Cerebellar nuclear complex (tissue), 1 donor: ENCODE data around the gene ZNF516.
"Not testable (repeated sequence)": the region's sequence is repeated elsewhere in the genome, so short reads cannot be mapped to it uniquely, and the experiment has no call there.

Experiments
- DNase-seq, 2 experiments: peaks; one replicate each; lab custom pipeline; 2025; lab: John Stamatoyannopoulos, UW

Gene ZNF516

GRCh38 chr18:76495006-76495370 is at the start of gene ZNF516:
Gene ZNF516 (minus strand): TSS chr18:76495242. CDS start chr18:76443054, 52,188 bp downstream.
- no peak for DNase-seq

DNA sequence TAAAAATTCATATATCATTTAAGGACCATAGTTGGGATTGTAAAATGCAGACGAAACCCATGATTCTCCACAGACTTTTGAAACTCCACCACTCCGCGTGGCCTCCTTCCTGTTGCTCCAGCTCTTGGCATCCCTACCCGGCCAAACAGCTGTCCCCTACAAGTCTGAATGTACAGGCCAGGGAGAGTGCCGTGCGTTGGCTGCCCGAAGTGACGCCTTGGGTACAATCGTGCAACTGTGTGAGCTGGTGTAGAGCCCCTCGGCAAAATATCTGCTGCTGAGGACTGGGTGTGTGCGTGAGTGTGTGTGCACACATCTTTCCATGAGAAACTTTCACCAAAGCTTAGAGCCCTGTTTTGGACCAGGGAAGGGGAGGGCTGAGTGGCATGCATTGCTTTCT is 43.8 kb upstream of the ZNF516 start:
- no peak for DNase-seq

- DNase-seq, result no peak
Observed at GRCh38 chr18:76537621-76538020, 42.6 kb upstream of the ZNF516 start.

DNA sequence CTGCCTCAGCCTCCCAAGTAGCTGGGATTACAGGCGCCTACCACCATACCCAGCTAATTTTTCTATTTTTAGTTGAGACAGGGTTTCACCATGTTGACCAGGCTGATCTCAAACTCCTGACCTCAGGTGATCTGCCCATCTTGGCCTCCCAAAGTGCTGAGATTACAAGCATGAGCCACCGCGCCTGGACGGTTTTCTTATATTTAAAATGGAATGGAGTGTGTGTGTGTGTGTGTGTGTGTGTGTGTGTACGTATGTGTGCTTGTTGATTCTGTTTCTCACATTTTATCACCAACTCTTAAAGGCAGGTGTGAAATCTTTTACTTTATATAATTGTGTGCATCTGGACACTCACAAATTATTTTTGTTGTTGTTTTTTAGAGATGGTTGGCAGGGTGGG is 41.6 kb upstream of the ZNF516 start:
- not testable (repeated sequence) for DNase-seq

DNA sequence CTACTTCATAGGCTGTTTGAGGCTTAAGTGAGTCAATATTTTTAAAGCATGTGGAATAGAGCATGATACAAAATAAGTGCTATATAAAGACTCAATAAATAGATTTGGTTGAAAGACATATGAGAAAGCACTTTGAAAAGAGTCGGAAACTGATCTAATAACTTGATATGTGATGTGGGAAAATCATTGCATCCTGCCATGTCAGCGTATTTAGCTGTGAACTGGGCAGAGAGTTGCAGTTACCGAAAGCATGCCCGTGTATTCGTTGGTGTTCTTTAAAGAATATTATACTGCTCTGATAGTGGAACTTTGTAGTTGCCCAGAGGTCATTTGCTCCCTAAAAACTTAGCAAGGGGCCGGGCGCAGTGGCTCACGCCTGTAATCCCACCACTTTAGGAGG is 37.8 kb upstream of the ZNF516 start:
- DNase-seq, result no peak

DNA sequence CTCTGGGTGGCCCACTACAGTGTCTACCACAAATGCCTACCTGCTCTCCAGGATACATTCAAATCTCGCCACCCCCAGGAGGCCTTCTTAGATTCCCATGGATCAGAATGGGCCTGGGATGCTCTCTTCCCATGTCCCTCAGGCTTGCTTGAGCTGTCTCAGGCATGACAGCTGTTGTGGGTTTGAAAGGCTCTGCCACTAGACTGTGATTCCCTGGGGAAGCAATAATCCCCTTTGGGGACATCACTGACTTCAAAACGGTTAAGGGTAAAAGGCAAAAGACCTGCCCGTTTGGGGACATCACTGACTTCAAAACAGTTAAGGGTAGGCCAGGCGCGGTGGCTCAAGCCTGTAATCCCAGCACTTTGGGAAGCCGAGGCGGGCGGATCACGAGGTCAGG is 35.8 kb upstream of the ZNF516 start:
- DNase-seq, result no peak

GRCh38 chr18:76530391-76530790 is 35.3 kb upstream of the ZNF516 start:
- no peak for DNase-seq

DNA sequence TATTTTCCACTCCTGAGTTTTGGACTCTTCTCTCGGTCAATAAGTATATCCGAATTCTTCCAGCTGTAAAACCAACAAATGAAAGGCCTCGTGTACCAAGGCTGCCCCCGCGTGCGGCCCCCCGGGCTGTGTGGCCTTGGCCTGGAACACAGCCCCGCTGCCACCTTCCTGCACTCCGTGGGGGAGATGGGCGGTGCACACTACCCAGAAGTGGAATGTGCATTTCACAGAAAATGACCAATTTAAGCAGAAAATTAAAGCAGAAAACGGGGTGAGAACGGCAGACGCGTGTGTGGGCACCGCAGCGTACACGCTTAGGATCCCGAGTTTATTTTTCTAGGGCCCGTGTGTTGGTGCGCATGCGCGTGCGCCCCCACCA is 34.4 kb upstream of the ZNF516 start:
- DNase-seq, result no peak

GRCh38 chr18:76528477-76529432 is 33.7 kb upstream of the ZNF516 start:
- DNase-seq, result no peak

GRCh38 chr18:76525911-76526310 is 30.9 kb upstream of the ZNF516 start:
- no peak for DNase-seq

DNA sequence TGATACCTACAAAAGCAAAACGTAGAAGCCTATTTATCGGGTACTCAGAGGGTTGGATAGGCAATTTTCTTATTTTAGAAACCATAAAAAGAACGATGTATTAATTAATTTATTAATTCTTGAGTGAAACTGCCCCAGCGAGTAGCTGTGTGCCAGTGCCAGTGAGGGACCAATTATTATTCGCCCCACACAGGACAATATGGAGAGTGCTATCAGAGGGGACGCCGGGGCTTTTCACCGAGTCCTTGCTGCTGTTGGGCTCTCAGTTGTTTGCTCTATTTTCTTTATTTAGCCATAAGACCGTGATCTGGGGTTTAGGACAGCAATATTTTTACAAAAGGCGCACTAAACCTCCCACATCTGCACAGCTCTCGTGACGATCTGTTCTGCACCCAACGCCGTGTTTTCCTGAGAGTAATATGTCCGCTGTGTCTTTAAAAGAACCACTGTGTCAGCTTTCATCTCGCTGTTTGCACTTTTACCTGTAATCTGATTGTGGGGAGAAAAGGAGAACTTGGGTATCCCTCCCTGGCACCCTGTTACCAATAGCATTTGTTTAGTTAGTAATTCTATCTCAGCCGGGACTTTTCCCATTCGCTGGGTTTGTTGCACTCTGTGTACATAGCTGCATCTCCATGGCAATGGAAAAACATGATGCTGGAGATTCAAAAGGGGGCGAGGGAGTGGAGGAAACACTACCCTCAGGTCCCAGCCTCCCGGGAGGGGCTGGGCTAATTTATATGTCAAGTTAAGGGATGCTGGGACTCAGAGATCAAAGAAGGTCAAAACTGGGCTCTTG is 30.1 kb upstream of the ZNF516 start:
- DNase-seq, result no peak

DNA sequence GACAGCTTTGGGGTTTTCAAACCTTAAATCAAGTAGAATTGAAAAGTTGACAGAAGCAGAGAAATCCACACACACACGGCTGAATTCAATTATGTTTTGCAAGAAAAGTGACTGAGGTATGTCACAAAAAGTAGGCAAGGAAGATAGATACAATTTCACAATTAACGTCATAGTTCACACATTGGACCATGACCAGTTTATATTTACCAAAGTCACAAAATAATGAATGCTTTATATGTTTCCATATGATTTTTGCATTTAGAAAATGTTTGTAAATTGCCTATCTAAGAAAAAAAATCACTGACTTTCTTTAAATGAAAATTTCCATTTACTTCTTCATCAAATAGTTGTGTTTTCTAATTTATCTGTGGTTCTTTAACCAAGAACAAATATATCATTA is 29.4 kb upstream of the ZNF516 start:
- DNase-seq, result no peak

DNA sequence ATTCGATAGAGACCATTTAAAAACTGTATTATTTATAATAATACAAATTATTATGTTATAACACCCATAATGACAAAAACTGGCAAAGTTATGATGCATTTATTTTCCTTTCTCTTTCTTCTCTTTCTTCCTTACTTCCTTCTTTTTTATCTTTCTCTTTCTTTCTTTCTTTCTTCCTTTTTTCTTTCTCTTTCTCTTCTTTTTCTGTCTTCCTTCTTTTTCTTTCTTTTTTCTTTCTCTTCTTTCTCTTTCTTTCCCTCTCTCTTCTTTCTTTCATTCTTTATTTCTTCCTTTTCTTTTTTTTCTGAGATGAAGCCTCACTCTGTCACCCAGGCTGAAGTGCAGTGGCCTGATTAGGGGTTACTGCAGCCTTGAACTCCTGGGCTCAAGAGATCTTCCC is 27.5 kb upstream of the ZNF516 start:
- no peak for DNase-seq

- DNase-seq, result no peak
Observed at GRCh38 chr18:76522122-76522503, 27.1 kb upstream of the ZNF516 start.

- no peak for DNase-seq
Observed at GRCh38 chr18:76521417-76522121, 26.5 kb upstream of the ZNF516 start.

GRCh38 chr18:76518860-76519538 is 24.0 kb upstream of the ZNF516 start:
- DNase-seq, result no peak

GRCh38 chr18:76518123-76518859 is 23.2 kb upstream of the ZNF516 start:
- no peak for DNase-seq

DNA sequence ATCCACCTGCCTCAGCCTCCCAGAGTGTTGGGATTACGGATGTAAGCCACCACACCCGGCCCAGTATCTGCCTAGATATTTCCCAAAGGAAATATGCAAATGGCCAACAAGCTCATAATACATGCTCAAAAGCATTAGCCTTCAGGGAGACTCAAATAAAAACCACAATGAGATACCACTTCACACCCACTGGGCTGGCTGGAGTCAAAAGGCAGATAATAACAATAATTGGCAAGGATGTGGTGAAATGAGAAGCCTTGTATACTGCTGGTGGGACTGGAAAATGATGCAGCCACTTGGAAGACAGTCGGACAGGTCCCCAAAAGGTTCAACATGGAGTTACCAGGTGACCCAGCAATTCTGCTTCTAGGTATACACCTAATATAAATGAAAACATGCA is 20.5 kb upstream of the ZNF516 start:
- DNase-seq, result no peak

- no peak for DNase-seq
Observed at GRCh38 chr18:76514573-76514972, 19.5 kb upstream of the ZNF516 start.

DNA sequence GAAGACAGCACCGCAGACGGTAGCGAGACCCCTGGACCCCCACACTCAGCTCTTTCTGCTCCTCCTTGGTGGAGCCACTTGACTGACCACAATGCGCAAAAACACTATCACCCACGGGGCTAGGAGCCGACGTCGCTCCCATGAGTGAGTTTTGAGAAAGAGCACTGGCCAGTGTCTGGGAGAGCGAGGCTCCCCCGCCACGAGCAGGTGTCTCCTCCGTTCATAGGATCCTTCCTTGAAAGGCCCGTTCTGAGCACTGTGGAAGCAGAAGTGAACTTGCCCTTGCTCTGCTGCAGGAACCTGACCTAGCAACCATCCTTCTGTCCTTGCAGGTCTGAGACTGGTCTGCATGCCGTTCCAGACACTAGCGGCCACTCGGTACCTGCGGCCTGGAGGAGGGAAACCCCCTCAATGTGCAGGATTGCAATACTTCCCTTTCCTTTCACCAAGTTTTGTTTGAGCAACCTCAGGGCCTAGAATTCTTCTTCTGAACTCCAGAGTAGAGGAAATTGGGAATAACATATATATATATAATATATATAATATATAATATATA is 12.9 kb upstream of the ZNF516 start:
- DNase-seq, result no peak
